HEK293 (cell line): ENCODE measurements around the gene RFX2.

ENCODE experiments used
- CTCF ChIA-PET: fragments of 350-600 bp; formaldehyde crosslinking; extraction: SDS; loops from one replicate; lab custom pipeline; 2021; ENCODE audit warnings: antibody characterized with exemption; lab: Yijun Ruan, JAX
- POLR2A ChIA-PET: fragments of 300-600 bp; formaldehyde crosslinking; extraction: SDS; loops from one replicate; lab custom pipeline; 2020; ENCODE audit warnings: antibody characterized with exemption, inconsistent platforms; lab: Yijun Ruan, JAX
- H3K27ac ChIP-seq: fragments of 200-500 bp; sonication (Bioruptor generic); 2 replicates; pipeline ENCODE4 v1.5.1; 2014; ENCODE audit warnings: low read depth, low read length, control low read depth, inconsistent platforms; ENCODE audit errors: extremely low read depth
- H3K36me3 ChIP-seq, 2 experiments: fragments of 200-500 bp in 1 of 2; sonication (Bioruptor generic) in 1 of 2; 1 replicate in 1 of 2; 2 replicates in 1 of 2; pipeline ENCODE4 v1.5.1; 2014 to 2017; ENCODE audit warnings: inconsistent platforms in 2 of 2, low read length in 2 of 2; ENCODE audit not compliant: control insufficient read depth in 2 of 2, insufficient read depth in 1 of 2
- H3K4me1 ChIP-seq: fragments of 200-500 bp; sonication (Bioruptor generic); 2 replicates; pipeline ENCODE4 v1.5.1; 2014; ENCODE audit warnings: mild to moderate bottlenecking, low read length, inconsistent platforms; ENCODE audit not compliant: control insufficient read depth, insufficient read depth
- H3K4me3 ChIP-seq: 2 replicates; pipeline ENCODE4 v1.5.1; 2011; ENCODE audit warnings: low read depth, mild to moderate bottlenecking, control low read depth, low read length, moderate library complexity
- H3K9me3 ChIP-seq: fragments of 200-500 bp; sonication (Bioruptor generic); 2 replicates; pipeline ENCODE4 v1.5.1; 2014; ENCODE audit warnings: low read depth, low read length, inconsistent platforms; ENCODE audit not compliant: control insufficient read depth, insufficient read depth
- BCL11B ChIP-seq: fragments of 450-650 bp; formaldehyde crosslinking; IDR thresholded peaks from 2 replicates; pipeline ENCODE4 v1.5.1; 2016; ENCODE audit warnings: low read depth, missing biosample characterization, missing genetic modification characterization
- EGR2 ChIP-seq: fragments of 450-650 bp; formaldehyde crosslinking; IDR thresholded peaks from 2 replicates; pipeline ENCODE4 v1.5.1; 2016; ENCODE audit warnings: low read depth, missing biosample characterization, missing genetic modification characterization
- PRDM1 ChIP-seq: fragments of 450-650 bp; formaldehyde crosslinking; IDR thresholded peaks from 2 replicates; pipeline ENCODE4; 2016; ENCODE audit warnings: missing biosample characterization, missing genetic modification characterization
- RBAK ChIP-seq: fragments of 450-650 bp; formaldehyde crosslinking; IDR thresholded peaks from 2 replicates; pipeline ENCODE4 v1.5.1; 2016; ENCODE audit warnings: missing biosample characterization, missing genetic modification characterization
- SALL2 ChIP-seq: fragments of 450-650 bp; formaldehyde crosslinking; IDR thresholded peaks from 2 replicates; pipeline ENCODE4 v1.5.0; 2017; ENCODE audit warnings: missing biosample characterization, mild to moderate bottlenecking, missing genetic modification characterization, borderline replicate concordance
- TCF7L2 ChIP-seq: IDR thresholded peaks from 2 replicates; pipeline ENCODE4 v1.6.1; 2011; ENCODE audit warnings: low read depth, mild to moderate bottlenecking, inconsistent platforms, low read length, moderate library complexity, borderline replicate concordance
- ZNF169 ChIP-seq: fragments of 450-650 bp; formaldehyde crosslinking; IDR thresholded peaks from 2 replicates; pipeline ENCODE4 v1.5.1; 2016; ENCODE audit warnings: missing biosample characterization, missing genetic modification characterization
- ZNF202 ChIP-seq: fragments of 450-650 bp; formaldehyde crosslinking; IDR thresholded peaks from 2 replicates; pipeline ENCODE4 v1.5.1; 2016; ENCODE audit warnings: missing biosample characterization, missing genetic modification characterization, borderline replicate concordance
- ZNF292 ChIP-seq: fragments of 450-650 bp; formaldehyde crosslinking; IDR thresholded peaks from 2 replicates; pipeline ENCODE4 v1.5.1; 2016; ENCODE audit warnings: low read depth, missing biosample characterization, missing genetic modification characterization, borderline replicate concordance
- ZNF341 ChIP-seq: fragments of 450-650 bp; formaldehyde crosslinking; IDR thresholded peaks from 2 replicates; pipeline ENCODE4; 2016; ENCODE audit warnings: low read depth, missing biosample characterization, missing genetic modification characterization
- ZNF510 ChIP-seq: fragments of 450-650 bp; formaldehyde crosslinking; IDR thresholded peaks from 2 replicates; pipeline ENCODE4 v1.5.1; 2018; ENCODE audit warnings: mild to moderate bottlenecking, missing genetic modification characterization, missing biosample characterization; ENCODE audit not compliant: insufficient replicate concordance
- ZNF514 ChIP-seq: fragments of 450-650 bp; formaldehyde crosslinking; IDR thresholded peaks from 2 replicates; pipeline ENCODE4 v1.5.1; 2016; ENCODE audit warnings: missing biosample characterization, missing genetic modification characterization
- ZNF518A ChIP-seq: fragments of 450-650 bp; formaldehyde crosslinking; conservative IDR thresholded peaks from 2 replicates; pipeline ENCODE4 v1.5.1; 2016; ENCODE audit warnings: low read depth, missing biosample characterization, missing genetic modification characterization
- ZNF555 ChIP-seq: fragments of 450-650 bp; formaldehyde crosslinking; conservative IDR thresholded peaks from 2 replicates; pipeline ENCODE4 v1.5.1; 2017; ENCODE audit warnings: missing biosample characterization, mild to moderate bottlenecking, missing genetic modification characterization, inconsistent platforms
- ZNF558 ChIP-seq: fragments of 450-650 bp; formaldehyde crosslinking; IDR thresholded peaks from 2 replicates; pipeline ENCODE4 v1.5.1; 2016; ENCODE audit warnings: missing biosample characterization, missing genetic modification characterization
- ZNF629 ChIP-seq: fragments of 450-650 bp; formaldehyde crosslinking; IDR thresholded peaks from 2 replicates; pipeline ENCODE4 v1.5.1; 2017; ENCODE audit warnings: missing biosample characterization, missing genetic modification characterization
- ZNF701 ChIP-seq: fragments of 450-650 bp; formaldehyde crosslinking; IDR thresholded peaks from 2 replicates; pipeline ENCODE4 v1.5.1; 2016; ENCODE audit warnings: missing biosample characterization, missing genetic modification characterization
- ZNF830 ChIP-seq: fragments of 450-650 bp; IDR thresholded peaks from 2 replicates; pipeline ENCODE4 v1.5.0; 2018; ENCODE audit warnings: missing biosample characterization, missing genetic modification characterization, low read depth, mild to moderate bottlenecking, moderate library complexity
- TF ChIP-seq, protein P1 (sequence below): fragments of 450-650 bp; formaldehyde crosslinking; IDR thresholded peaks from 2 replicates; pipeline ENCODE4 v1.5.1; 2016; ENCODE audit warnings: missing biosample characterization, missing genetic modification characterization
- TF ChIP-seq, protein P2 (sequence below): fragments of 450-650 bp; formaldehyde crosslinking; IDR thresholded peaks from 2 replicates; pipeline ENCODE4 v1.5.1; 2016; ENCODE audit warnings: missing biosample characterization, missing genetic modification characterization
- TF ChIP-seq, protein P3 (sequence below): fragments of 450-650 bp; formaldehyde crosslinking; IDR thresholded peaks from 2 replicates; pipeline ENCODE4 v1.5.1; 2016; ENCODE audit warnings: missing biosample characterization, missing genetic modification characterization

The RFX2 gene

GRCh38 chr19:6063576-6064335 lies 46.5 kb downstream of the RFX2 start (continued):
- TF ChIP-seq ZNF292: no peak

- no peak for TF ChIP-seq ZNF558
- TF ChIP-seq EGR2: no peak
- no peak for TF ChIP-seq ZNF518A (tag by site-specific recombination)
- TF ChIP-seq ZNF514: no peak
- TF ChIP-seq TCF7L2: no peak
- TF ChIP-seq ZNF292: no peak
- no peak for TF ChIP-seq ZNF555
- no peak for TF ChIP-seq ZNF830 (tag by site-specific recombination)
- no peak for TF ChIP-seq ZNF202 (tag by site-specific recombination)
- TF ChIP-seq SALL2 (tag by site-specific recombination): no peak
- TF ChIP-seq, protein P1, sequence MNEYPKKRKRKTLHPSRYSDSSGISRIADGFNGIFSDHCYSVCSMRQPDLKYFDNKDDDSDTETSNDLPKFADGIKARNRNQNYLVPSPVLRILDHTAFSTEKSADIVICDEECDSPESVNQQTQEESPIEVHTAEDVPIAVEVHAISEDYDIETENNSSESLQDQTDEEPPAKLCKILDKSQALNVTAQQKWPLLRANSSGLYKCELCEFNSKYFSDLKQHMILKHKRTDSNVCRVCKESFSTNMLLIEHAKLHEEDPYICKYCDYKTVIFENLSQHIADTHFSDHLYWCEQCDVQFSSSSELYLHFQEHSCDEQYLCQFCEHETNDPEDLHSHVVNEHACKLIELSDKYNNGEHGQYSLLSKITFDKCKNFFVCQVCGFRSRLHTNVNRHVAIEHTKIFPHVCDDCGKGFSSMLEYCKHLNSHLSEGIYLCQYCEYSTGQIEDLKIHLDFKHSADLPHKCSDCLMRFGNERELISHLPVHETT (tag by site-specific recombination): no peak
- H3K9me3 ChIP-seq: no peaks in the 10 kb centered on the region
- H3K27ac ChIP-seq: no peak overlapping the region
- H3K4me3 ChIP-seq: no peak overlapping the region
- H3K4me1 ChIP-seq: peaks cover 5% of the 10 kb centered on the region; the same call in 1 of the 2 replicates
- ChIA-PET CTCF (interaction anchor here (1.1 to 4.3 kb wide), 3 partner anchors 13 to 63 kb away, joined by 3 to 15 read pairs (median 7); no protein-coding TSS in a partner anchor), POLR2A (no interaction called here)
- no peaks in the 10 kb centered on the region for H3K36me3 ChIP-seq
Observed at GRCh38 chr19:6062961-6063575, 47.2 kb downstream of the RFX2 start.

DNA sequence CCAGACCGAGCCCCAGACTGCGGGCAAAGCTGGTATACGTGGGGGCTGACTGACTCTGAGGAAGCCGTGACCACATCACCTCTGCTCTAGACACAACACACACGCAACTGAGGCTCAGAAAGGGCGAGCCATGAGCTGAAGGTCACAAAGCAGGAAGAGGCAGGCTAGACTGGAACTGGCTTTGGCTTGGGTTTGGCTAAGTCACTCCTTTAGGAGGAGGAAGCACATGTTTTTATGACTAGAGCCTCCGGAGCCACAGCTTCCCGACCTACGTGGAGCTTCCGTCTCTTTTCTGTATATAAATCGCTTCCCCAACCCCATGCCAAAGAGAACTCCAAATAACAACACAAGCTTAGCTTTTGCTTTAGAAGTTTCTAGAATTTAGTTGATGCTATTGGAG lies 48.0 kb downstream of the RFX2 start:
- POLR2A ChIA-PET: no interaction called here
- TF ChIP-seq BCL11B (tag by site-specific recombination): no peak
- TF ChIP-seq, protein P2, sequence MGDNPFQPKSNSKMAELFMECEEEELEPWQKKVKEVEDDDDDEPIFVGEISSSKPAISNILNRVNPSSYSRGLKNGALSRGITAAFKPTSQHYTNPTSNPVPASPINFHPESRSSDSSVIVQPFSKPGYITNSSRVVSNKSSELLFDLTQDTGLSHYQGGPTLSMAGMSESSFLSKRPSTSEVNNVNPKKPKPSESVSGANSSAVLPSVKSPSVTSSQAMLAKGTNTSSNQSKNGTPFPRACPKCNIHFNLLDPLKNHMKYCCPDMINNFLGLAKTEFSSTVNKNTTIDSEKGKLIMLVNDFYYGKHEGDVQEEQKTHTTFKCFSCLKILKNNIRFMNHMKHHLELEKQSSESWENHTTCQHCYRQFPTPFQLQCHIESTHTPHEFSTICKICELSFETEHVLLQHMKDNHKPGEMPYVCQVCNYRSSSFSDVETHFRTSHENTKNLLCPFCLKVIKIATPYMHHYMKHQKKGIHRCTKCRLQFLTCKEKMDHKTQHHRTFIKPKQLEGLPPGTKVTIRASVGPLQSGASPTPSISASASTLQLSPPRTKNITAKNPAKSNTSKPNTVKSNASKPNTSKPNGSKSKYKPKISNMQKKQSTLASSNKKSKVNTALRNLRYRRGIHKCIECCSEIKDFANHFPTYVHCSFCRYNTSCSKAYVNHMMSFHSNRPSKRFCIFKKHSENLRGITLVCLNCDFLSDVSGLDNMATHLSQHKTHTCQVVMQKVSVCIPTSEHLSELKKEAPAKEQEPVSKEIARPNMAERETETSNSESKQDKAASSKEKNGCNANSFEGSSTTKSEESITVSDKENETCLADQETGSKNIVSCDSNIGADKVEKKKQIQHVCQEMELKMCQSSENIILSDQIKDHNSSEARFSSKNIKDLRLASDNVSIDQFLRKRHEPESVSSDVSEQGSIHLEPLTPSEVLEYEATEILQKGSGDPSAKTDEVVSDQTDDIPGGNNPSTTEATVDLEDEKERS: no peak
- no peak for TF ChIP-seq ZNF292
- no peak for TF ChIP-seq ZNF558
- TF ChIP-seq, protein P3, sequence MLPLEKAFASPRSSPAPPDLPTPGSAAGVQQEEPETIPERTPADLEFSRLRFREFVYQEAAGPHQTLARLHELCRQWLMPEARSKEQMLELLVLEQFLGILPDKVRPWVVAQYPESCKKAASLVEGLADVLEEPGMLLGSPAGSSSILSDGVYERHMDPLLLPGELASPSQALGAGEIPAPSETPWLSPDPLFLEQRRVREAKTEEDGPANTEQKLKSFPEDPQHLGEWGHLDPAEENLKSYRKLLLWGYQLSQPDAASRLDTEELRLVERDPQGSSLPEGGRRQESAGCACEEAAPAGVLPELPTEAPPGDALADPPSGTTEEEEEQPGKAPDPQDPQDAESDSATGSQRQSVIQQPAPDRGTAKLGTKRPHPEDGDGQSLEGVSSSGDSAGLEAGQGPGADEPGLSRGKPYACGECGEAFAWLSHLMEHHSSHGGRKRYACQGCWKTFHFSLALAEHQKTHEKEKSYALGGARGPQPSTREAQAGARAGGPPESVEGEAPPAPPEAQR (tag by site-specific recombination): no peak
- TF ChIP-seq ZNF701 (tag by site-specific recombination): no peak
- TF ChIP-seq PRDM1: no peak
- TF ChIP-seq ZNF629 (tag by site-specific recombination): no peak
- no peak for TF ChIP-seq RBAK (tag by site-specific recombination)
- no peak for TF ChIP-seq ZNF341 (tag by site-specific recombination)
- TF ChIP-seq ZNF169 (tag by site-specific recombination): no peak
- no peak for TF ChIP-seq ZNF510 (tag by site-specific recombination)

More for the DNA sequence above, 48.0 kb downstream of the RFX2 start:
- no peaks in the 10 kb centered on the region for H3K36me3 ChIP-seq
- CTCF ChIA-PET: interaction anchor here (1.1 to 4.3 kb wide), 3 partner anchors 12 to 64 kb away, joined by 3 to 15 read pairs (median 7); no protein-coding TSS in a partner anchor
- H3K9me3 ChIP-seq: no peaks in the 10 kb centered on the region
- no peak overlapping the region for H3K27ac ChIP-seq
- H3K4me1 ChIP-seq: peaks cover 5% of the 10 kb centered on the region; the same call in 1 of the 2 replicates
- H3K4me3 ChIP-seq: no peak overlapping the region
